NCI-H2081 (cell line): ENCODE data around the gene FSTL5.
"Not testable (repeated sequence)": the region's sequence is repeated elsewhere in the genome, so short reads cannot be mapped to it uniquely, and the experiment has no call there.

Experiments
- DNase-seq, 2 experiments: peaks; one replicate each; lab custom pipeline; 2025; lab: John Stamatoyannopoulos, UW

Gene FSTL5

GRCh38 chr4:162103908-162104307 lies 59.9 kb downstream of the FSTL5 start:
- DNase-seq, result not testable (repeated sequence)

GRCh38 chr4:162102713-162103112 lies 61.1 kb downstream of the FSTL5 start:
- DNase-seq, result no peak

GRCh38 chr4:162101337-162101736 lies 62.5 kb downstream of the FSTL5 start:
- DNase-seq, result no peak

DNA sequence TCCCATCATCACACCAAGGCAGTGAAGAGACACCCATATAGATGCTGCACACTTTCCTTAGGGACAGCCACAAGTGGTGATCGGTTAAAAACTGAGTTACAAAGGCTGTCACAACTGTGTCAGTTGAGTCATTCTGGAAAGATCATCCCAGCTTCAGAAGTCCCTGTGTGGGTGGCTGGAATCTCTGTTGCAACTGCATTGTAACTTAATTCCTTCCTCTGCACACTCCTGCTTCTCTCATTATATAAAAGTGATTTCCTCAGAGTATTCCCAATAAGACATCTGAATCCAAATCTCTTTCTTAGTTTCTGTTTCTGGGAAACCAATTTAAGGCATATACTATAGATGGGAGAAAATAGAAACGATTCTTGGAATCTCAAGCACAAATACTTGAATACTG lies 88.1 kb downstream of the FSTL5 start:
- DNase-seq, result no peak

GRCh38 chr4:162061214-162061613 lies 102.6 kb downstream of the FSTL5 start:
- DNase-seq, result no peak

DNA sequence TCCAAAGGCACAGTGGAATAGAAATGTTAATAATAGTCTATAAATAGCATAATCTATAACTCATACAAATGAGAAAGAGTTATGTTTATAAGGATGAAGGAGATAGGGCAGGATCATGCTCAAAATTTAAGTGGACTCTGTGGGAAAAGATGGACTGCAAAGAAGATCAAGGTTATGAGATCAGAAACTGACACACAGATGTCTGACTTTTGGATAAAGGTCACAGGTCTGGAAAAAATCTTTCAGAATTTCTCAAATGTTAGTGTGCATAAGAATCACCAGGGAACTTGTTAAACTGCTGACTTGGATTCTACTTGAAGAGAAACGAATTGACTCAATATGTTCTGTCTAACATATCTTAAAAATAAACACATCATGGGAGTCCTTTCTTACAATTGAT lies 104.1 kb downstream of the FSTL5 start:
- DNase-seq, result no peak

DNA sequence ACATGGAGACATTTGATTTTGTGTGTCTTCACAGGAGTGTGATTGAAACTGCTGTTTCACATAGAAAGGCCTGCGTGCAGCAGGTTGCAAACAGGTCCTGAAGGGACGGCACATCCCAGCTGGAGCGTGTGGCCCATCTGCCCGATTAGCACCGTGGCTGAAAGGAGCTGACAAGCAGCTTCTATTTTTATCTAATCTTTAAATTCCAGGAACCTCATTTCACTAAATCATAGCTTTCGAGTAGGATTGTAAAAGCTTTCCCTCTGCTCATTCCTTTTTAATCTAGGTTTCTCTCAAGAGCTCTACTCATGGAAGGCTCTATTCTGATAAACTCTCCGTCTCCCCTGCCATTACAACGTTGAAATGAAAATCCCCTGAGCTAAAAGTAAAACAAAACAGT lies 106.8 kb downstream of the FSTL5 start:
- DNase-seq, result peak in 1 of 2 experiments; percentile 0

DNA sequence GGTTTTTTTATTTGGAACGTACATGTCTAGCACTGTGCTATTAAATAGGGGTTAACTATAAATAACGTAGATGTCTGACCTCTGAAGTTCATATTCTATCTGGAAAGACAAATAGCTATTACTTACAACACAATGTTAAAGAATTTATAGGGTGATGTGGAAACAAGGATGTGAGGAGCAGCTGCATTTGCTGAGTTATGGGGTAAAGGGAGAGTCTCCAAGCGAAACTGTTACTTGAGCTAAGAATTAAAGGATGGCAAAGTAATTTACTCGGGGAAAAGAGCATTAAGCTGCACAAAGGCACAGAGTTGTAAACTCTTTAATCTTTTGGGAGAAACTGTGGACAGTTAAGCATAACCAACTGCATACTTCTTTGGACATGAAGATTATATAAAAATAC lies 117.7 kb downstream of the FSTL5 start:
- no peak for DNase-seq

DNA sequence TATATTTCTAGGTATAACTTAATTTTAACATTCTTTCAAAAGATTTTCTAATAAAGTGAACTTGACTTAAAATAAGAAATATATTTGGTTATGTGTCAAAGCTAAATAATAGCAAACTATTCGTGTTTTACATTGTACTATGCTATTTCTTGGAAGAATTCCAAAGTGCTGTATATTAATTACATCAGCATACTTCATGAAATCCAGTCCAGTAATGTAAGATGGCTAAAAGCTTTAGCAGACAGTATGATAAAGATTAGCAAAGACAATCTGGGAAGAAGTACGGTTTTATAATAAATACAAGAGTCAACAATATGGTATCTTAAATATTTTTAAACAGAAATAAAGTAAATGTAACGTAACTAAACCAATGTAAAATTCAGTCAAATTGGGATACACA lies 125.7 kb downstream of the FSTL5 start:
- no peak for DNase-seq

DNA sequence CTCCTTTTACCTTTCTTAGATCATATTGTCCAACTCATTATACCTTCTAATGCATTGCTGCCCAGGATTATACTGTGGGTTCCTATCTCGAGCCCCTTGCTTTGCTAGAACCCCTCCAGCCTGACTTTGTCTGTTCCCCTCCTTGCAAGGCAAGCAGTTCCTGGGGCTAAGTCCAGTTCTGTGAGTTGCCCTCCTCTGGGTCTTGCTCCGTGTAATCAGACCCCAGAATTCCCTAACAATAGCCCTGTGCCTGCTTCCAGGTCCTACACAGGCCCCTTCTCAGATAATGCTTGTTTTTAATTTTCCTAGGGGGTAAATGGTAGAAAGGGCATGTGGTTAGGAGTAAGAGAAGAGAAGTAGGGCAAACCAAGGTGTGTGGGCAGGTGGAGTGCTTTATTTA lies 145.9 kb downstream of the FSTL5 start:
- no peak for DNase-seq

- DNase-seq, result no peak
These were observed 146.8 kb downstream of the FSTL5 start for GRCh38 chr4:162016991-162017390.

DNA sequence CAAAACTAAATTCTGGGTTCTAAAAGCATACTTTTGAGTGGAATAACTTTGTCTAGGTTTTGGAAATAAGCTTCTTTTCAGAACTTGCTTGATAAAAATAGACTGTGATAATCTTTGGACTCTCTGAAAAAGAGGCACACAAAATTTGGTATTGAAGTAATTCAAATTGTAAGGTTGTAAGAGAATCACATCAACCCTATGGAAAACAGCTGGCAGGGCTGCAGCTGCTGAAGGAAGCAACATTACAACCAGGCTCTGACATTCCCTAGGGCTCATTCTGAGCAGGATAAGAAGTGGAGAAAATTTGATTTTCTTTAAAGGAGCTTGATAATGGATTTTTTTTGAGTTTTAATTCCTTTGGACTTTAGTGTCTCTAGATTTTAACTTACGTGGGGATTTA lies 147.6 kb downstream of the FSTL5 start:
- no peak for DNase-seq

DNA sequence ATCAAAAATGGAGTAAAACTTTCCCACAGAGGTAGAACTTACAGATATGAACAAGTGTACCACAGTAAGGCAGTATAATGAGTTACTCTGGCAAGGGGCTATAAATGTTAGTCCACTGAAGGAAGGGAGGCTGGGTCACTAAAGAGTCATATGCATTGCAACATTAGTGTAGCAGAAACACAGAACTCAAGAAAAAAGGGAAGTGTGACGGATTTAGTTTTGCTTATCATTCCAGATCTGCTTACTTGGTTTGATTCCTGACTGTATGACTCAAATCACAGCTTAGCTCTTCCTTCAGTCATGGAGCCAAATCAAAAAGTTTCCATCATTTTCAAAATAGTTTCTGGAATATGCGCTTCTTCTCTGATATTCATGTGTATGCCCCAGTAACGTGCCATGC lies 148.7 kb downstream of the FSTL5 start:
- DNase-seq, result no peak

- no peak for DNase-seq
These were observed 152.7 kb downstream of the FSTL5 start for GRCh38 chr4:162011089-162011488.

DNA sequence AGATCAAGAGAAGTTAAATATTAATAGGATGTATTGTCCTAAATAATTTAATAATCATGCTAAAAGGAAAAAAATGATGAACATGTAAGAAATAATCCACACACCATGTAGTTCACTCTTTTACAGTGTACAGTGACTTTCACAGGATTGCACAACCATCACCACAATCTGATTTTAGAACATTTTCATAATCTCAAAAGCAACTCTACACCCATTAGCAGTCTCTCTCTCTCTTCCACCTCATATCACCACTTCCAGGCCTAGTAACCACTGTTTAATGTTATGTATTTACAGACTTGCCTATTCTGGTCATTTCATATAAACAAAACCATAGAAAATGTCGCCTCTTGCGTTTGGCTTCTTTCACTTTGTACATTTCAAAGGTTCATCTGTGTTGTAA lies 153.4 kb downstream of the FSTL5 start:
- DNase-seq, result no peak

DNA sequence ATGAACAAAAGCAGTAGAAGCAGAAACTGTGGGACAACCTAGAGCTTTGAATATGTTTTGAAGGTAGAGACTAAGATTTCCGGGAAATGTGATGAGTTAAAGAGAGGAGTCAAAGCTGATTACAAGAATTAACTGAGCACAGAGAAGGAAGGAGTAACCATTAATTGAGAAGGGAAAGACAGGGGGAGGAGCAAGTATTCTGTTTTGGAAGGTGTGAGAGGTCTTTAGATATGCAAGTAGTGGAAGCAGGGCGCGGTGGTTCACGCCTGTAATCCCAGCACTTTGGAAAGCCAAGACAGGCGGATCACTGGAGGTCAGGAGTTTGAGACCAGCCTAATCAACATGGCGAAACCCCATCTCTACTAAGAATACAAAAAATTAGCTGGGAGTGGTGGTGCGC lies 171.5 kb downstream of the FSTL5 start:
- DNase-seq, result no peak

DNA sequence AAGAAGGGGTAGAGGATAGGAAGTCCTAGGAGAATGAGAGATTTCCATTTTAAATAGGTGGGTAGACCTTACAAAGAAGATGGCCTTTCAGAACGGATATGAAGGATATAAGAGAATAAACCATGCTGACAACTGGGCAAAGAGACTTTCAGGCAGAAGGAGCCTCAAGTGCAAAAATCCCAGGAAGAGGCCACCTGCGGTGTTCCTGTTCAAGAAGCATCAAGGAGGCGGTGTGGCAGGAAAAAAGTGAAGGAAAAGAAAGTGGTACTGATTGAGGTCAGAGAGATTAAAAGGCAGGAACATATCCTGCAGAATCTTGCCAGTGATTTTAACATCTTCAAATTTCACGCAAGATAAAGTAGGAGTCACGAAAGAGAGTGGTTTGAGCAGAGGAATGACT lies 172.0 kb downstream of the FSTL5 start:
- DNase-seq, result no peak

GRCh38 chr4:161990721-161991120 lies 173.1 kb downstream of the FSTL5 start:
- DNase-seq, result no peak

DNA sequence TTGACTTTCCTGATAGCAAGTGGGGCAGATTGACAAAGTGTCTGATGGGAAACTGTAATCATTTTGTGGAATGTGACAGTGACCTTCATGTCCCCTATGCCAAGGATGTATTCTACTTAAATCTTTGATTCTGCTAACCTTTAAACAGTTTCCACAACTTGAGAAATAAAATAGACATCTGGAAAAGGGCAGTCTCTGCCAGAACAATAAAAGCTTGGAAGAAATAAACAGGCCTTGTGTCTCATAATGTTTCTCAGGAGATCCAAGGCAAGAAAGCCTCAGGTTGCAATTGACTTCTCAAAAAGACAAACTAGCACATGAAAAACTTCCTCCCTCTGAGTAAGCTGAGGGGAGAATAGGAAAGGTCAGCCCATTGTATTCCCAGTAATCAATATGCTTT lies 174.9 kb downstream of the FSTL5 start:
- no peak for DNase-seq

DNA sequence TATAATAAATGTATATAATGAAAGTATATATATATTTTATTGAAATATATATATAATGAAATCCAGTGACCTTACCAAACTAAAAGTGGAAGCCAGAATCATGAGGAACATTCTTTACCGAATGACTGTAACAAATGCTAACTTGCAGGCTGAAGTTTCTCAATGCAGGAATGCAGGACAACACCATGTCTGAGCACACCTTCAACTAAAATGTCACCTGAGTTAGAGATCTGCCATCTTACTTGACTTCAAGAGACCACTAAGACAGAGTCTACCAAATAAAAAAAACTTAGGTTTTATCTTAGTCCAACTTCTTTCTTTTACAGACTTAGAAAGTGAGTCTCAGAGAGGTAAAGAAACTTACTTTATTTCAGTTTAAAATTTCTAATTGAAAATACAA lies 176.2 kb downstream of the FSTL5 start:
- DNase-seq, result no peak

GRCh38 chr4:161952382-161952781 lies 211.4 kb downstream of the FSTL5 start:
- DNase-seq, result no peak

- no peak for DNase-seq
These were observed 213.7 kb downstream of the FSTL5 start for GRCh38 chr4:161949946-161950725.

GRCh38 chr4:161948026-161948770 lies 215.6 kb downstream of the FSTL5 start:
- DNase-seq, result no peak

DNA sequence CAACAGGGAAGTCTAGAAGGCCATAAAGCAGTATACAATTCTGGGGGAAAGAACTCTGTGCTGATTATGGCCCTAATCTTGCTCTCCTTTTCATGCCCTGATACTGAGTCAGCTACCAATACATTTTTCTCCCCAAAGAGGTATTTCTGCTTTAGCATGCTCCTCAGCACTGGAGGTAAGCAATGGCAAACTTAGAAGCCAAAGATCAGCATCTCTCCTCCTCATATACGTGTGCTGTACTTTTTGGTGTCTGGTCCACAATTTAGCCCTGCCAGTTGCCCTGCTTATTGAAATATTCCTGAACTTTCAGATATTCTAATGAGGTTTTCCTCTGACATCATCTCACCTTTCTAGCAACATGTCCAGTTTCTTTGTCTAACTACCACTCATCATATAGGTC lies 226.2 kb downstream of the FSTL5 start:
- no peak for DNase-seq
